GM19351 (cell line): ENCODE results near the gene LZTS2.

Experiments used
- ATAC-seq: cut with Tn5 transposase; IDR thresholded peaks from one replicate; pipeline ENCODE4 v1.9.1; 2021; ENCODE audit warnings: mild to moderate bottlenecking, moderate library complexity; ENCODE audit not compliant: unreplicated experiment

LZTS2 gene

DNA sequence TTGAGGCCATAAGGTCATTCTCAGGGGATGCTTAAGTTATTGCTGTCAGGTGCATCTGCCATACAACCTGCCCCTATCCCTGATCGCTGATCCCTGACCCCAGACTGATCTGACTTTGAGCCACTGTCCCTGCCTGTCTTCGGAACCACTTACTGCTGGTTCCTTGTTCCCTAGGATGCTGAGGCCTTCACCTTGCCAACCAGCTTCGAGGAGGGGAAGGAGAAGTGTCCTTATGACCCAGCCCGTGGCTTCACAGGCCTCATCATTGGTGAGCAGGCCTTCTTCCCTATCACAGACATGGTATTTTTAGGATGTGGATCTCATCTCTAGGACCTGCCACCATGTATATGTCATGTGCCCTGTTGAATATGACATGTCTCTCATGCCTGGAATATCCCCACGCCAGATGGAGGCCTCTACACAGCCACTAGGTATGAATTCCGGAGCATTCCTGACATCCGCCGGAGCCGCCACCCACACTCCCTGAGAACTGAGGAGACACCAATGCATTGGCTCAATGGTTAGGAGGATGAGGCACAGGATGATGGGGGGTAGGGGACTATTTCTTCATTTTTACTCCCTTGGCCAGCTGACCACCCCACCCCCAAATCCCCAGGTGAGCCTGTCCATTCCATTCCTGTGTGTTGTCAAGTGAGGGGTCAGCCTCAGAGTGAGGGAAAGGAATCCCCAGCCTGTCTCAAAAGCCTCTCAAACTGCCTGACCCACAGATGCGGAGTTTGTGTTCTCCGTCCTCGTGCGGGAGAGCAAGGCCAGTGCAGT, 21.3 kb upstream of the LZTS2 start:
- ATAC-seq, result no peak

- no peak for ATAC-seq
These were observed 20.8 kb upstream of the LZTS2 start for GRCh38 chr10:100978901-100979195.

DNA sequence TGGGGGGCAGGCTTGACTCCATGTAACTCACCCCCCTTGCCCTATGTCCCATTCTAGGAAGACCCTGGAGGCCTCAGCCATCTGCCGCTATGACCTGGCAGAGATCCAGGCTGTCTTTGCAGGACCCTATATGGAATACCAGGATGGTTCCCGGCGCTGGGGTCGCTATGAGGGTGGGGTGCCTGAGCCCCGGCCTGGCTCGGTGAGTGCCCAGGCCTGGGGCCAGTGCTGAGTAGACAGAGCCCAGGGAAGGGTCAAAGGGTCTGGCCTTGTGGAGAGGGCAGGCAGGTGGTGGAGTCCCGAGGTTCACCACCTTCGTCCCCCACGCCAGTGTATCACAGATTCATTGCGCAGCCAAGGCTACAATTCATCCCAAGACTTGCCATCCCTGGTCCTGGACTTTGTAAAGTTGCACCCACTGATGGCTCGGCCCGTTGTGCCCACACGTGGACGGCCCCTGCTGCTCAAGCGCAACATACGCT, 19.8 kb upstream of the LZTS2 start:
- no peak for ATAC-seq

- ATAC-seq, result no peak
These were observed 19.3 kb upstream of the LZTS2 start for GRCh38 chr10:100980311-100980710.

GRCh38 chr10:100980711-100981110, 18.9 kb upstream of the LZTS2 start:
- ATAC-seq, result no peak

DNA sequence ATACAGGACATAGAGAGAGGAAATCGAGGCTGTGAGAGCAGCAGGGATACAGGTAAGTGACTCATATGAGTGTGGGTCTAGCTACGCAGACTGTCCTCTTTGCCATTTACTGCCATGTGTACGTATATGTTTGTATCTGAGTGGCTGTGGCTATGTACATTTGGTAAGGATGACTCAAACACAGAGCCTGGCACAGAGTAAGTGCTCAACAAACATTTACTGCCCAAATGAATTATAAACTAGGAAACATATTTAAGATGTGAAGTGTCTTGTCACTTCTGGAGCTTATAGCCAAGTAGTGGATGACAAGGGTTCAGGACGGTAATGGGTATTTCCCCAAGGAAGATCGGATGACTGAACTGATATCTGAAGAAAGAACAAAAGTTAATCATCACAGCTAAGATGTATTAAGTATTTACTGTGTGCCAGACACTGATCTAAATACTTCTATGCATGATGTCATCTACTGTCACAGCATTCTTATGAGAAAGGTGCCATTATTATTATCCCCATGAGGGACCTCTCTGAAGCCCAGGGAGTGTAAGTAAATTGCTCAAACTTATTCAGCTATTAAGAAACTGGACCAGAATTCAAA, 18.3 kb upstream of the LZTS2 start:
- ATAC-seq, result no peak

GRCh38 chr10:100982916-100983830, 16.4 kb upstream of the LZTS2 start:
- no peak for ATAC-seq

DNA sequence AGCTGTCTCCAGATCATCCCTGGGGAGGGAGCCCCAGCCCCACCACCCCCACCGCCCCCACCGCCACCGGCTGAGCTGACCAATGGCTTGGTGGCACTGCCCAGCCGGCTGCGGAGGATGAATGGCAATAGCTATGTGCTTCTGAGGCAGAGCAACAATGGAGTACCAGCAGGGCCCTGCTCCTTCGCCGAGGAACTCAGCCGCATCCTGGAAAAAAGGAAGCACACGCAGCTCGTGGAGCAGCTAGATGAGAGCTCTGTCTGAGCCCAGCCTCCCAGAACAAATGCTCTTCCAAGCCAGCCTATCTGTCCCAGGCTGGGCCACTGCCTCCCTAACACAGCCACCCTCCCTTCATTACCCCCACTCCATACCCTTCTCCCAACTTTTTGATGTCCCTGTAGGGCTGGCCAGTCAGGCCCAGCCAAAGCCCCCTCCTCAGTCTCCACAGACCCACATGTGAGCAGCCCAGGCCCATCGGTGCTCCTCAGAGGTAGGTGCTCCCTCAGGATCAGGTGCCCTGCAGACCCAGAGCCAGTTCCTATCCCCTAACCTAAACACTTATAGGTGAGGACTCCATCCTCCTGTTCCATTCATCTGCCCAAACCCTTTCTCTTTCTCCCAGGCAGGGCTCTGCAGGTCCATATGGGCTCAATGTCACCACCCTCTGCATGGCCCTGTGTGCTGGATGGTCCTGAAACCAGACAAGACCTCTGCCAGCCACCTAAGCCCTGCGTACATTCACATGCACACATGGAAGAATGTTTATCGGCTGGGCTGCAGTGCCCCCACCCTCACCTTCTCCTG, 15.5 kb upstream of the LZTS2 start:
- no peak for ATAC-seq

DNA sequence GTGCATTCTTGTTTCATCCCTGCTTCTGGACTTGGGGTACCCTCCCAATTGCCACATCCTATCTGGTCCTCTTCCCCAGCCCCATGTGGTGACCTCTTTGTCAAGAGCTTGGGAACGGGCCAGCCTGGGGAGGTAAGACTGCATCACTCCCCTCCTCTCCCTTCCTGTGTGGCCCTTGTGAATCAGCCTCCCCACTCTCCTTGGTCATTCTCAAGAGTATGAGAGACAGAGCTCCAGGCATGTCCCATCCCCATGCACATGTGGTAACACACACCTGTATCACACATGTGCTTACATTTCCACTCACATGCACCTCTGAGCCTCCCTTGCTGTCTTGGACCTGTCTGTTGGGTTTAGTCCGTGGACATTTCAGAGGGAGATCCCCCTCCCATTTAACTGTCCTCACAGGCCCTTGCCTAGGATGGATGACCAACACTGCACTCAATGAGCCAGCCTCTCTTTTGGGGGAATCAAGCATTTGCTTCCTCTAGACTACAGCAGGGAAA, 14.9 kb upstream of the LZTS2 start:
- ATAC-seq, result no peak

DNA sequence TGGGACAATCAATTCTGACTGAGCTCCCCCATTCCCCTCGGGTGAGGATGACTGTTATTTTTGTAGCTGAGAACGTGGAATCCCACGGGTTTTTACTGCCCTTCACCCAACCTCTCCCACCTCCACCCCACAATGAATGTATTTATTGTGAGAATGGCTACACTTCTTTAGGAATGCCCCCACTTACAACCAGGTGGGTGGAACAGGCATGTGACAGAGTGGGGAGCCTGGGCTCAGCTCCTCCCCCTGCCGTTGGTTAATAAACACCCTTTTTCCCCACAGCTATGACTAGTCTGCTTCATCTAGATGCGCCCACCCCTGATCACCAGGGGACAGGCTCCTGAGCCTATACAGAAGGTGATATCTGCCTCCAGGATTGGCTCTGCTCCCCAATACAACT, 14.3 kb upstream of the LZTS2 start:
- no peak for ATAC-seq

GRCh38 chr10:100986623-100986951, 13.0 kb upstream of the LZTS2 start:
- peak; percentile 7 for ATAC-seq

DNA sequence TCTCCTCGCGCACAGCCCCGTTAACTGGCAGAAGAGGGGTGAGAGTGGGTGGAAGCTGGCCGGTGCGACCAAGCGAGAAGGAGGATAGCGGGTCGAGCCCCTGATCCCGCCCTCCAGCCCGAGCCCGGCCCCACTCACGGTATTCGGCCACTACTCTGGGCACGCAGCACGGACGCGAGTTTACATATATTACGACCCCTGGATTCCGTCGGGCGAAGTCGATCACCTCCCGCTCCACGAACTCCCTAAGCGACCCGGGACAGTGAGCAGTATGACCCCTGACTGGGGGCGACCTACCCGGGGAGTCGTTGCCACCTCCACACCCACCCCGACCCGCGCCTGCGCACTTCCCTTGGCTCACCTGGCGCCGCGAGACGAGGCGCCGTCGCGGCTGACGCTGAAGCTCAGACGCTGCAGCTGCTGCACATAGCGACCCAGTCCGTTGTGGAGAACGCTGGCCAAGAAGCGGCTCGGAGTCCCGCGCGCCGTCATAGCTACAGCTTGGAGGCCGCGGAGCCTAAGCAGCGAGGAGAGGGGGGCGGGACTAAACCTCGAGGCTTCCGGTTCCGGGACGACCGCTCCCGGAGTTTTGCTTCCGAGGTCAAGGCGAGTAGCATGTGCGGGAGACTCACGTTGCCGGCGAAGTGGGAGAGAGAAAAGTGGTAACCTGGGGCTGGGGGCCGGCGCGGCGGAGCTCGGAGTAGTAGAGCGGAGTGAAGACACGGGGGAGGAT, 12.5 kb upstream of the LZTS2 start, which contains the start of the genes MRPL43 and TWNK:
Gene MRPL43 (minus strand): TSS at position 546 of the 733 bp plus-strand sequence. CDS start 54 bp downstream, at position 492.
Gene TWNK (plus strand): TSS at position 592 of the 733 bp plus-strand sequence. CDS start 668 bp downstream, outside the sequence.
- ATAC-seq, result peak; percentile 78

DNA sequence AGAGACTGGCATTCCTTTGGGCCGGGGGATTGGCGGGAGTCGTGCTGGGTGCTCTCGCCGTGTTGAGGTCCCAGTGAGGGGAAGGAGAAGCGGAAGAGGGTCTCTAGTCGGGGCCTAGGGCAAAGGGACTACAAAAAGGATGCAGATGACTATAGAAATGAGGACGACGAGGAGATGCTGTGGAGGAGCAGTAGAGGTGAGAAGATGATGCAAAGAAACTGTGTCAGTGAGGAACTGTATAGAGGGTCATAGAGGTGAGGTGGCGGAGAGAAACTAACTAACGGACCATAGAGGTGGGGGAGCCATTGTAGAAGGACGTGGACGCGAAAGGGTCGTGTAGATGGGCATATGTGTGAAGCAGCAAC, 11.9 kb upstream of the LZTS2 start:
- peak; percentile 23 for ATAC-seq

DNA sequence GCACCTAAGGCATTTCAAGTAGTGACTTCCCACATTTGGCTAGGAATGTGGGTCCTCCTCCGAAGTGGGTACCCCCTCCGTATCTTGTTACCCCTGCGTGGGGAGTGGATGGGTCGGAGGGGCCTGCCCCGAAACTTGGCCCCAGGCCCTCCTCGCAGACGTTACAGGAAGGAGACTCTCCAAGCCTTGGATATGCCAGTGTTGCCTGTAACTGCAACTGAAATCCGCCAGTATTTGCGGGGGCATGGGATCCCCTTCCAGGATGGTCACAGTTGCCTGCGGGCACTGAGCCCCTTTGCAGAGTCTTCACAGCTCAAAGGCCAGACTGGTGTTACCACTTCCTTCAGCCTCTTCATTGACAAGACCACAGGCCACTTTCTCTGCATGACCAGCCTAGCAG, 11.4 kb upstream of the LZTS2 start:
- ATAC-seq, result no peak

DNA sequence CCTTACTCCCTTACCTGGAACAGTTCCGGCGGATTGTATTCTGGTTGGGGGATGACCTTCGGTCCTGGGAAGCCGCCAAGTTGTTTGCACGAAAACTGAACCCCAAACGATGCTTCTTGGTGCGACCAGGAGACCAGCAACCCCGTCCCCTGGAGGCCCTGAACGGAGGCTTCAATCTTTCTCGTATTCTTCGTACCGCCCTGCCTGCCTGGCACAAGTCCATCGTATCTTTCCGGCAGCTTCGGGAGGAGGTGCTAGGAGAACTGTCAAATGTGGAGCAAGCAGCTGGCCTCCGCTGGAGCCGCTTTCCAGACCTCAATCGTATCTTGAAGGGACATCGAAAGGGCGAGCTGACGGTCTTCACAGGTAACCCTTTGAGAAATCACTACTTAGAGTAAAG, 10.5 kb upstream of the LZTS2 start:
- ATAC-seq, result no peak

- ATAC-seq, result no peak
These were observed 5.5 kb upstream of the LZTS2 start for GRCh38 chr10:100993986-100994708.

DNA sequence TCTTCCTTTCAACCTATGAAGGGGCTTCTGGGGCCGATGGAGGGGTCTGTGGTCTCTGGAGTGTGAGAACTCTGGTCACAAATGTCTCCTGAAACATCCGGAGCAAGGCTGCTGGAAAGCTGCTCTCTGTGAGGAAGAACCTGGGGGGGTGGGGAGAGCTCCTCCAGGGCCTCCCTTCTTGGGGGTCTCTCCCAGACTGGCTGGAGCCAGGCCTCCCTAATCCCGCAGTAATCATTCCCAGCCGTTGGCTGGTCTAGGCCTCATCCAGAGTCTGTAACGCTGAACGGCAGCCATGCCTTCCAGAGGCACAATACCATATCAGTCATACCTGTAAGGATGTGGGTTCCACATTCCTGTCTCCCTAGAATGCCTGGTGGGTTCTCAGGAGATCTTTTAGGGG, 4.4 kb upstream of the LZTS2 start:
- no peak for ATAC-seq

GRCh38 chr10:100996678-100997359, 2.8 kb upstream of the LZTS2 start:
- no peak for ATAC-seq
